ENCODE results near the gene UFD1. TPM values are rescaled to one million over a fixed set of nuclear protein-coding genes. Genes with fewer than 3 reads are reported as not detected.

Gene UFD1
- total RNA-seq, 1 donor from 2014 or later, result 37.7 TPM

- peaks cover 36% of the 10 kb centered on the region for H4K20me1 ChIP-seq (ENCODE audit: low read depth)
- peak within 1 kb of the TSS; percentile 100 for H3K27ac Mint-ChIP-seq
- H3K4me2 ChIP-seq, result peak within 1 kb of the TSS; percentile 91
- TF ChIP-seq EZH2phosphoT487 (IDR thresholded peaks at IDR 0.05) (no peak), CTCF (IDR thresholded peaks at IDR 0.05) (no peak), EZH2 (IDR thresholded peaks at IDR 0.05) (no peak)
- no peaks in the 10 kb centered on the region for H3K36me3 ChIP-seq
- peaks cover 4% of the 10 kb centered on the region for H3K27me3 Mint-ChIP-seq (ENCODE audit: insufficient read depth, low read depth)
- peak within 1 kb of the TSS; percentile 94 for H3K9ac ChIP-seq
- H3K4me1 Mint-ChIP-seq, result peaks cover 25% of the 10 kb centered on the region
- H3K36me3 Mint-ChIP-seq, result peaks cover 8% of the 10 kb centered on the region
- peaks cover 17% of the 10 kb centered on the region for H3K4me1 ChIP-seq
- no peaks in the 10 kb centered on the region for H3K9me3 Mint-ChIP-seq
- peaks cover 57% of the 10 kb centered on the region for H3K79me2 ChIP-seq (ENCODE audit: low read depth)
- H3K4me3 ChIP-seq, result peak within 1 kb of the TSS; percentile 77
- H2AFZ ChIP-seq (replicated peaks), result peak within 1 kb of the TSS; percentile 100
- DNase-seq (ENCODE audit: low spot score), result peak; percentile 98
- peak within 1 kb of the TSS; percentile 99 for H3K4me3 Mint-ChIP-seq
- no peaks in the 10 kb centered on the region for H3K27me3 ChIP-seq
- no peaks in the 10 kb centered on the region for H3K9me3 ChIP-seq (ENCODE audit: low read depth)
- no peaks in the 10 kb centered on the region for H3F3A ChIP-seq (ENCODE audit: low read depth)
- peak within 1 kb of the TSS; percentile 98 for H3K27ac ChIP-seq
Observed at GRCh38 chr22:19479355-19480172, 571 bp upstream of the UFD1 start, which contains the start of gene CDC45. Gene CDC45, plus strand, starts transcription at chr22:19479920. Its CDS starts 49 bp downstream, at chr22:19479969.

DNA sequence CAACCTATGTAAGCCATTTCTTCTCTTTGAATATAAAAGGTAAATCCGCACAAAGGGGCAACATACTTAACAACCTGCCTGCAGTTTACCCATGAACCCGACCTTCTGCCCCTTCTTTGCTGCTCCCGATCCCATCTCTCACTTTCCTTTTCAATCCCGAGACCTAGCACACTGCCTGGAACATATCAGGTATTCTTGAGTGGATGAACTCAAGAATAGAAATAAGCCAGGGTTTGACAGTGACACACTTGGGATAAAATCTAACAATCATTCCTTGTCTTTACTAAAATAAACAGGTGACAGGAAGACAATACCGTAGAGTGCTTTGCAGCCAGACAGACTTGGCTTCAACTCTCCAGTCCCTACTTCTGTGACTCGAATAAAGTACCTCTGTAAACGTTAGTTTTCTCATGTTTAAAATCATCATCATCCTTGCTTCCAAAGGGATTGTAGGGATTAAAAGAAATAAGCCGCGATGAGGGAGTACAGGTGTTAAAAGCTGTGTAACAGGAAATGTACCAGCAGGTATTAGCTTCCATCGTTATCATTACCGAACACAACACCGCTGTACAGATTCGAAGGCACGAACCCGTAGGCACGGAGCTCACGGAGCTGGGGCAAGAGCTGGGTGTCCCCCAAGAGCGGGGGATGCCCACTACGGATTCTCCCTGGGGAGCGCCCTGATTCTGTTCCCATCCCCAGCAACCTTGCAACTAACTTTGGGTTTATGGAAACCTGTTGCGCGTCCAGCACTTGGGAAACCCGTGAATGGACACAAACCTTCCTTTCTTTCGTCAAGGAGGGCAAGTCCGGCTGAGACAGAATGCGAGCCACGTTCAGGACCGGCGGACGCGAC, 720 bp downstream of the UFD1 start:
- peaks cover 4% of the 10 kb centered on the region for H3K27me3 Mint-ChIP-seq (ENCODE audit: insufficient read depth, low read depth)
- Histone ChIP-seq H3K4me1 (peaks cover 17% of the 10 kb centered on the region), H3K9me3 (ENCODE audit: low read depth) (no peaks in the 10 kb centered on the region), H3K27ac (no peak overlapping the region), H3K27me3 (no peaks in the 10 kb centered on the region), H4K20me1 (ENCODE audit: low read depth) (peaks cover 44% of the 10 kb centered on the region), H3K79me2 (ENCODE audit: low read depth) (peaks cover 58% of the 10 kb centered on the region), H3K4me3 (peak overlapping the region; percentile 77), H3F3A (ENCODE audit: low read depth) (no peaks in the 10 kb centered on the region), H3K36me3 (no peaks in the 10 kb centered on the region), H3K4me2 (peak overlapping the region; percentile 78), H3K9ac (peak overlapping the region; percentile 94), H2AFZ (replicated peaks) (peak overlapping the region; percentile 100)
- no peaks in the 10 kb centered on the region for H3K9me3 Mint-ChIP-seq
- no peak for DNase-seq (ENCODE audit: low spot score)
- H3K4me1 Mint-ChIP-seq, result peaks cover 25% of the 10 kb centered on the region
- no peak overlapping the region for H3K27ac Mint-ChIP-seq
- H3K4me3 Mint-ChIP-seq, result peak overlapping the region; percentile 99
- peaks cover 8% of the 10 kb centered on the region for H3K36me3 Mint-ChIP-seq
- peak; percentile 12 for TF ChIP-seq EZH2phosphoT487 (IDR thresholded peaks at IDR 0.05)
- TF ChIP-seq EZH2 (IDR thresholded peaks at IDR 0.05), result no peak

DNA sequence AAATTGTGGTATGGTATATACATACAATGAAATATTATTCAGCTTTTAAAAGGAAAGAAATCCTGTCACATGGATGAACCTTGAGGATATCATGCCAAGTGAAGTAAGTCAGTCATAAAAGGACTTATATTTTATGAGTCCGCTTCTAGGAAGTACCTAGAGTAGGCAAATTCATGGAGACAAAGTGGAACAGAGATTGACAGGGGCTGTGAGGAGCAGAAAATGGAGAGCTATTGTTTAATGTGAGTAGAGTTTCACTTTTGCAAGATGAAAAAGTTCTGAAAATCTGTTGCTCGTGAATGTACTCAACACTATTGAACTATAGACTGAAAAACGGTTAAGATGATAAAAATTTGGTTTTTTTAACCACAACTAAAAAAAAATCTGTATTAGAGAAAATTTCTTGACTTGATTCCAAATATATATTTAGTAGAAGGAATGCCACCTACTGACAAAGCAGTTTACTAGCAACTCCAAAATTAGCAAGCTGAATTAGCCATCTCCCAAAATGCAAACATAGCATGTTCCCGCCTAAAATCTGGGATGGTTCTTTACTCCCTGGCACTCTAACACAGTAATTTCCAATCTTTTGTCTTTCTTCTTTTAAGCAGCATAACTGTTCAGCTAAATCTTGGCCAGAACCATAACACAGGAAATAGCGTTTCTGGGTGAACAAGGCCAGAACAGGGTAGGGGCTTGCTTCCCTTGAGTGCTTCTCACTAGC, 1.5 kb downstream of the UFD1 start:
- Mint-ChIP-seq H3K36me3 (peaks cover 8% of the 10 kb centered on the region), H3K27ac (no peak overlapping the region), H3K4me1 (peaks cover 25% of the 10 kb centered on the region), H3K4me3 (peak overlapping the region; percentile 99), H3K9me3 (no peaks in the 10 kb centered on the region), H3K27me3 (ENCODE audit: insufficient read depth, low read depth) (peaks cover 4% of the 10 kb centered on the region)
- Histone ChIP-seq H3K4me1 (peaks cover 17% of the 10 kb centered on the region), H3K4me3 (peak overlapping the region; percentile 77), H3K27me3 (no peaks in the 10 kb centered on the region), H3K27ac (no peak overlapping the region), H3K9me3 (ENCODE audit: low read depth) (no peaks in the 10 kb centered on the region), H3K79me2 (ENCODE audit: low read depth) (peaks cover 58% of the 10 kb centered on the region), H3F3A (ENCODE audit: low read depth) (no peaks in the 10 kb centered on the region), H3K4me2 (peak overlapping the region; percentile 78), H3K9ac (peak overlapping the region; percentile 94), H3K36me3 (no peaks in the 10 kb centered on the region), H4K20me1 (ENCODE audit: low read depth) (peaks cover 44% of the 10 kb centered on the region), H2AFZ (replicated peaks) (no peak overlapping the region)
- DNase-seq (ENCODE audit: low spot score), result no peak
- TF ChIP-seq EZH2 (IDR thresholded peaks at IDR 0.05), result no peak
- no peak for TF ChIP-seq EZH2phosphoT487 (IDR thresholded peaks at IDR 0.05)
- peak; percentile 5 for TF ChIP-seq CTCF (IDR thresholded peaks at IDR 0.05)
